Activated naive CD8-positive, alpha-beta T cell (primary cell): ENCODE results near the gene AHDC1.

Experiments
- H3K27ac Mint-ChIP-seq: one replicate; pipeline ENCODE4 v1.8.0; 2021; ENCODE audit warnings: mixed read lengths
- H3K27me3 Mint-ChIP-seq: one replicate; pipeline ENCODE4 v1.8.0; 2021; ENCODE audit warnings: mixed read lengths
- H3K36me3 Mint-ChIP-seq: one replicate; pipeline ENCODE4 v1.8.0; 2021; ENCODE audit warnings: mixed read lengths
- H3K4me1 Mint-ChIP-seq: one replicate; pipeline ENCODE4 v1.8.0; 2021; ENCODE audit warnings: low read depth, mixed read lengths
- H3K4me3 Mint-ChIP-seq: one replicate; pipeline ENCODE4 v1.8.0; 2021; ENCODE audit warnings: mild to moderate bottlenecking, mixed read lengths
- H3K9me3 Mint-ChIP-seq: one replicate; pipeline ENCODE4 v1.8.0; 2021; ENCODE audit warnings: low read depth, mixed read lengths

AHDC1 gene

GRCh38 chr1:27598902-27599528 lies 4.9 kb downstream of the AHDC1 start:
- H3K9me3 Mint-ChIP-seq = no peaks in the 10 kb centered on the region
- no peaks in the 10 kb centered on the region for H3K36me3 Mint-ChIP-seq
- no peaks in the 10 kb centered on the region for H3K27me3 Mint-ChIP-seq
- H3K4me3 Mint-ChIP-seq = peak overlapping the region; percentile 28
- H3K27ac Mint-ChIP-seq = no peak overlapping the region
- H3K4me1 Mint-ChIP-seq = peaks cover 39% of the 10 kb centered on the region

DNA sequence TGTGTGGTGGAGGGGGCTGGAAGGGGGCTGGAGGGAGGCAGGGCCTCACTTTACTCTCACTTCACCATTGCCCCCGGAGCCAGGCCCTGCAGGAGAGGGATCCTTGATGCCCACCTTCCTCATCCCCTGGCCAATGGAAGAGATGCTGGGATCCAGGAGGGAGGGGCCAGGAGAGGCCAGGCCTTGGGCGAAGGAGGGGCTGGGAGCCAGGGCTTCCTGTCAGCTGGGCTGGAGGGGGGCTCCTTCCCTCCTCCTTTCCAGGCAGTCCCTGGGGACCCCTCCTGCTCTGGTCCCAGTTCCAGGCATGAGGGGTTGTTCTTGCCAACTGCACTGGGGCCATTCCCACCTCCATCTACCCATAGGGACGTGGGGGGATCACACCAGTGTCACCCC lies 5.7 kb downstream of the AHDC1 start:
- no peak overlapping the region for H3K4me3 Mint-ChIP-seq
- peaks cover 37% of the 10 kb centered on the region for H3K4me1 Mint-ChIP-seq
- no peaks in the 10 kb centered on the region for H3K36me3 Mint-ChIP-seq
- H3K9me3 Mint-ChIP-seq = no peaks in the 10 kb centered on the region
- H3K27ac Mint-ChIP-seq = peak overlapping the region; percentile 34
- H3K27me3 Mint-ChIP-seq = no peaks in the 10 kb centered on the region

DNA sequence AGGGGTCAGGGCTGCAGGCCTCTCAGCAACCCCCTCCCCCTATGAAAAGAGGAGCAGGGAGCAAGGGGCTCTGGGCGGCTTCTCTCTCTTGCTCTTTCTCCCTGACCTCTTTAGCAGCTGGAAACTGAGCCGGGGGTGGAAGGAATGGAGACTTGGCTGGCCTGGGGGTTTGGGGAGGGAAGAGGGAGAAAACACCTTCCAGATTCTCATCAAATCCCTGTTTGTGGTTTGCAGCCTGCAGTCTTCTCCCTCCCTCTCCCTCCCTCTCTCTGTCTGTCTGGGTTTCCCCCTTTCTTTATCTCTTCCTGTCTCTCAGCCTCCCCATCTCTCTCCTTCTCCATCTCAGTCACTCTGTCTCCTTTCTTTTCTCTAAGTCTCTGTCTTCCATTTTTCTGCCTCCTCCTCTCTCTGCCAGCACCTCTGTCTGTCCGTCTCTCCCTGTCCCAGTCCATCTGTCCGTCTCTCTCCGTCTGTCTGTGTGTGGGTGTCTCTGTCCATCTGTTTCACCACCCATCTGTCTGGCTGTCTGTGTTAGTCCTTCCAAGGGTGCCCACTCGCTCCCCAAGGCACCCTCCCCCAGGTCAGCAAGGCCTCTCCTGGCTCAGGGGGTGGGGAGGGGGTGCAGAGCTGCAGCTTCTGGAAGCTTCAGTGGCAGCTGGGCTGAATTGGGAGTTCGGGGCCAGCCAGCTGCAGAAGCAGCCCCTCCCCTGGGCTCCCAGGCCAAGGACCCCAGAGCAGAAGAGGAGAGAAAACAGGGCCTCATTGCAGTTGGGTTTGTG lies 6.2 kb downstream of the AHDC1 start:
- Mint-ChIP-seq H3K36me3 (no peaks in the 10 kb centered on the region), H3K4me3 (peak overlapping the region; percentile 55), H3K27ac (no peak overlapping the region), H3K4me1 (peaks cover 37% of the 10 kb centered on the region), H3K27me3 (no peaks in the 10 kb centered on the region), H3K9me3 (no peaks in the 10 kb centered on the region)

DNA sequence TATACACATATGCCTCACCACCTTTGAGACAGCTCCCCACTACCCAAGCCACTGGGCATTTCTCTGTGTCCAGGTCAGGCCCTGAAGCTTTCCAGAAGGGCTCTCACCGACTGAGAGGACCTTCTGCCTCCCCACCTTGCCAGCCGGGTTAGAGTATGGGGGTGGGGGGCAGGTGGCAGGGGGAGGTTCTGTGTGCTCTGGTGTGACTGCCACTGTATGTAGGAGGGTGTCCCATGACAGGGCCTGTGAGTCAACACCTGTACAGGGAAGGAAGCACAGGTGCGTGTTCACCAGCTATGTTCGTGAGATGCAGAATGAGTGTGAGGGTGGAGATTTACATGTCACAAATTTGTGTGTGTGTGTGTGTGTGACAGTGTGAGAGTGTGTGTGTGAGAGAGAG lies 7.0 kb downstream of the AHDC1 start:
- H3K27ac Mint-ChIP-seq = no peak overlapping the region
- H3K27me3 Mint-ChIP-seq = no peaks in the 10 kb centered on the region
- H3K4me3 Mint-ChIP-seq = no peak overlapping the region
- peaks cover 33% of the 10 kb centered on the region for H3K4me1 Mint-ChIP-seq
- no peaks in the 10 kb centered on the region for H3K36me3 Mint-ChIP-seq
- H3K9me3 Mint-ChIP-seq = no peaks in the 10 kb centered on the region

DNA sequence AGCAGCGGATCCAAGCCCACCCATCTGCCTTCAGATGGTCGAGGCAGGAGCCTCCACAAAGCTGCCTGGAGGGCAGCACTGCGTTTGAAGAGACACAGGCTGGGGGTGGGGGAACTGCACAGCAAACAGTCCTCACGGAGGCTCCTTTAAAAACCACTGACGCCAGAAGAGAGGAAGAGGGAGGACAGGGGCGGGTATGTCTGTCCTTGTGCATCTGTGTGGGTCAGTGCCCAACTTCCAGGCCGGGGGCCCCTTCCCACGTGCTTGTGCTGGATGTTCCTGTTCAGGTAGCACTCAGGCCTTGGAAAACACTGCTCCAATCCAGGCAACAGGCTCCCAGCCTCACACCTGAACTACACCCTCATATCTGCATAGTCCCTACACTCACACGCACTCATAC lies 7.7 kb downstream of the AHDC1 start:
- Mint-ChIP-seq H3K4me1 (peaks cover 30% of the 10 kb centered on the region), H3K9me3 (no peaks in the 10 kb centered on the region), H3K27ac (no peak overlapping the region), H3K27me3 (no peaks in the 10 kb centered on the region), H3K4me3 (no peak overlapping the region), H3K36me3 (no peaks in the 10 kb centered on the region)

- Mint-ChIP-seq H3K4me3 (no peak overlapping the region), H3K27ac (no peak overlapping the region), H3K27me3 (no peaks in the 10 kb centered on the region), H3K9me3 (no peaks in the 10 kb centered on the region), H3K4me1 (peaks cover 23% of the 10 kb centered on the region), H3K36me3 (no peaks in the 10 kb centered on the region)
Observed at GRCh38 chr1:27595597-27595996, 8.3 kb downstream of the AHDC1 start.

DNA sequence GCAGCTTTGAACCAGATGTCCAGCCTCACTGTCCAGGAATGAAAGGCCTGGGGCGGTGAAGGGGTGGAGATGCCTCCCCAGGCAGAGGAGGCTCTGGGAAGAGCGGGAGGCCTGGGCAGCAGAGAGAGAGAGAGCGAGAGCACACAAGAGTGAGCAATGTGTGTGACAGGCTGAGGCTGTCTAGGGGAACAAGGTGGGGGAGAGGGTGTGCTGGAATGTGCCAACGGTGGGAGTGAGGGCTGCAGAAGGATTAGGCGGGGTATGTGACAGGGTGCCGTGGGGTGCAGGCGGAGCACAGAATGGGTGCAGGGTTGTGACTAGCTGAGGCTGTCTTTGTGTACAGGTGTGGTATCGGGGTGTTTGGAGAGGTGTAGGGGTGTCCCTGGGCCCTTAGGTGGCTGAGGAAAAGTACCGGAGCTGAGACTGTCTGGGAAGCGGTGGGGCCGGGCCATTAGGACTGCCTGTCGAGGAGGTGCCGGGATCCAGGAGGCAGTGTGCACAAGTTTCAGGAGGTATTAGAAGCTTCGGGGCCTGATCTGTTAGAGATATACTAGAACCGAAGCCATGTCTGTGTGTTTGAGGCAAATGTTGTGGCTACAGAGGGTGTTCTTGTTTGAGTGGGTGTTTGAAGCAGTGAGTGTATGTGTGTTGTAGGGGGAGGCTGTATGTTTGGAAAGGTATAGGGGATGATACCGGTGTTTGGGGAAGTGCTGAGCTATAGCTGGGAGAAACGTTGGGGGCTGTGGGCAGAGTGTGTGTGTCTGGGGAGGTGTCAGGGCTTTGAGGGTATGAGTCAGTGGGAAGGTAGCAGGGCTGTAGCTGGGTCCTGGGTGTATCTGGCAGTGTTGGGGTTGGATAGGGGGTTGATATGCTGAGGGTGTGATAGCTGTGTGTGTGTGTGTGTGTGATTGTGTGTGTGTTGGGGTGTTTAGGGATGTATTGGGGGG lies 9.1 kb downstream of the AHDC1 start:
- no peaks in the 10 kb centered on the region for H3K36me3 Mint-ChIP-seq
- H3K9me3 Mint-ChIP-seq = no peaks in the 10 kb centered on the region
- H3K27me3 Mint-ChIP-seq = no peaks in the 10 kb centered on the region

GRCh38 chr1:27593678-27594563 lies 10.0 kb downstream of the AHDC1 start:
- Mint-ChIP-seq H3K36me3 (no peaks in the 10 kb centered on the region), H3K4me1 (peaks cover 6% of the 10 kb centered on the region), H3K27ac (no peak overlapping the region), H3K9me3 (no peaks in the 10 kb centered on the region), H3K27me3 (no peaks in the 10 kb centered on the region), H3K4me3 (no peak overlapping the region)

More for the DNA sequence above, 9.1 kb downstream of the AHDC1 start:
- no peak overlapping the region for H3K4me3 Mint-ChIP-seq
- H3K4me1 Mint-ChIP-seq = peaks cover 16% of the 10 kb centered on the region
- no peak overlapping the region for H3K27ac Mint-ChIP-seq

DNA sequence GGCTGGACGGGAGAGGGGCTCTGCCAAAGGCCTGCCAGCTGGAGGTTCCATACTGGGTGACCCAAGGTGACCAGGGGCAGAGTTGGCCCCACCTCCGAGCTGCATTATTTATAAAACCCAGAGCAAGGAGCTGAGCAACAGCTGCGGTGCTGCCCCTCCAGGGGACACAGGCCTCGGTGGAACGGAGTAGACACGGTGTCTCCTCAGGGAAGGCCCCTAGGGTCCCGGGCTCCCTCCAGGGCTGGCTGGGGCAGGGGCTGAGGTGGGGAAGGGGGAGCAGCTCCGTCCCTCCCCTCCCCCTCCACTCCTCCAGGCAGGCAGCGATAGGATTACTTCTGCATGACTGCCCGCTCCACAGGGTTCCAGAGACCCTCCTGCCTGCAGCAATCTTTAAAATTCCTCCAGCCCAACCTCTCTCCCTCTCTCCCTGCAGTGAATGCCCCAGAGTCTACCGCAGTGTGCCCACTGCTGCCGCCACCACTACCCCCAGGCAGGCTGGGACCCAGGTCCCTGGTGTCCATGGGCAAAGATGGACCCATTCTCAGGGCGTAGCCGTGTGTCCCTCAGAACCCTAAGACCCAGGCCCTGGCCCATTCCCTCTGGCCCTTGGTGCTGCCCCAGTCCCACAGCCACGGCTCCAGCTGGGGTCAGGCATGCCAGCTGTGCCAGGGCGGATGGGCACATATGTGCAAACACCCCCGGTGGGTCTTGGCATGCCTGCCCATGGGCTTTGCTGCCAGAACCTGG lies 10.8 kb downstream of the AHDC1 start:
- Mint-ChIP-seq H3K27ac (no peak overlapping the region), H3K4me3 (peak overlapping the region; percentile 23), H3K4me1 (peaks cover 1% of the 10 kb centered on the region), H3K36me3 (no peaks in the 10 kb centered on the region), H3K9me3 (no peaks in the 10 kb centered on the region), H3K27me3 (no peaks in the 10 kb centered on the region)

- H3K4me1 Mint-ChIP-seq = peaks cover 1% of the 10 kb centered on the region
Observed at GRCh38 chr1:27592232-27592930, 11.6 kb downstream of the AHDC1 start.

GRCh38 chr1:27591622-27592021 lies 12.3 kb downstream of the AHDC1 start:
- H3K9me3 Mint-ChIP-seq = no peaks in the 10 kb centered on the region
- H3K36me3 Mint-ChIP-seq = no peaks in the 10 kb centered on the region
- no peak overlapping the region for H3K4me3 Mint-ChIP-seq
- no peaks in the 10 kb centered on the region for H3K27me3 Mint-ChIP-seq
- H3K4me1 Mint-ChIP-seq = peaks cover 1% of the 10 kb centered on the region
- no peak overlapping the region for H3K27ac Mint-ChIP-seq

More at GRCh38 chr1:27592232-27592930, 11.6 kb downstream of the AHDC1 start:
- Mint-ChIP-seq H3K36me3 (no peaks in the 10 kb centered on the region), H3K27ac (no peak overlapping the region), H3K27me3 (no peaks in the 10 kb centered on the region), H3K4me3 (no peak overlapping the region), H3K9me3 (no peaks in the 10 kb centered on the region)

DNA sequence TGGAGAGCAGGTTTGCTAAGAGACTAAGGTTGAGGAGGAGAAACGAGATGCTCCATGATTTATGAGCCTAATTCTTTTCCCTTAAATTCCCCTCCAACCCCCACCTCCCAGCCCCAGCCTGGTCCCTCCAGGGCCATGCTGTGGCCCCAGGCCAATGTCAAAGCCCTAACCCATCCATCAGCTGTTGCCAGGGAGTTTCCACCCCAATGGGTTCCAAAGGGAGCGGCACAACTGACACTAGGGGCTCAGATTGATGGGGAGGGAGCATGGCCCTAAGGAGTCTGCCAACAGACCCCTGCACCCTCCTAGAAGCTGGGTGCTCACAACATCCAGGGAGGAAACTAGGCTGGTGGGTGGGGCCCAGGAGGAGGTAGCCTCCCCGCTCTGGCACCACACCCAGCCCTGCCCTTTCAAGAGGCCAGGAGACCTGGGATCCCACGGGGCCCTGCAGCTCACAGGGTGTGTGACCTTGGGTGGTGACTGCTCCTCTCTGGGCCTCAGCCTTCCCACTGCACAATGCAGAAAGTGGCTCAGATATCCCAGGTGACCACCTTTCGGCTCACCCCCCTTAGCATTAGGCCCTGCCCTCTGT lies 12.9 kb downstream of the AHDC1 start:
- H3K36me3 Mint-ChIP-seq = no peaks in the 10 kb centered on the region
- peaks cover 1% of the 10 kb centered on the region for H3K4me1 Mint-ChIP-seq
- H3K27ac Mint-ChIP-seq = no peak overlapping the region
- no peak overlapping the region for H3K4me3 Mint-ChIP-seq
- H3K9me3 Mint-ChIP-seq = no peaks in the 10 kb centered on the region
- no peaks in the 10 kb centered on the region for H3K27me3 Mint-ChIP-seq

- Mint-ChIP-seq H3K9me3 (no peaks in the 10 kb centered on the region), H3K27ac (no peak overlapping the region), H3K36me3 (no peaks in the 10 kb centered on the region), H3K4me1 (peaks cover 1% of the 10 kb centered on the region), H3K27me3 (no peaks in the 10 kb centered on the region), H3K4me3 (no peak overlapping the region)
Observed at GRCh38 chr1:27589841-27590426, 14.0 kb downstream of the AHDC1 start.
